ENCODE data around the gene XYLT1. TPM values are rescaled to one million over a fixed set of nuclear protein-coding genes. Genes with fewer than 3 reads are reported as not detected.
"Not testable (repeated sequence)": the region's sequence is repeated elsewhere in the genome, so short reads cannot be mapped to it uniquely, and the experiment has no call there.

XYLT1 gene
- total RNA-seq, 4 donors from 2014 or later: 20.0 to 43.0 (median 27.4) TPM

DNA sequence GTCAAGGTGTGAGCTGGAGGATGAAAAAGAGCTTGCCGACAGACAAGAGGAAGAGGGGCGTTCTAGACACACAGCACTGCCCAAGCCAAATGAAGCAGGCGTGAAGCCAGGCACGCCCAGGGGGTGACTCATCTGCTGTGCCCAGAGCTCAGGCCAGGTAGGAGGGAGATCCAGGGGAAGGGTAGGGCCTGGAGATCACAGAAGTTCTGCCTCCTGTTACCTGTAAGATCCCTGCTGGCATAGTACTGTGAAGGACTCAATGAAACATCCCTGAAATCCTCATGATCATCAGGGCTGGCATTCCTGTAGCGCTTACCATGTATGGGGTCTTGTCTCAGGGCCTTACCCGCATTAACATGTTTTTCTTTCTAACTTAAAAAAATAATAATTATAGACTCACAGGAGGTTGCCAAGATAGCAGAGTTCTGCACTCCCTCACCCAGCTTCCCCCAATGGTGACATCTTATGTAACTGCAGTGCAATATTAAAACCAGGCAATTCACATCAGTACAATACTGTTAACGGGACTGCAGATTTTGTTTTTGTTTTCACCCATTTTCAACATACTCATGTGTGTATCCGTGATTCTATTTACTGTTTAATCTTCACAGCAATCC is 158.6 kb downstream of the XYLT1 start:
- TF ChIP-seq, protein P1, sequence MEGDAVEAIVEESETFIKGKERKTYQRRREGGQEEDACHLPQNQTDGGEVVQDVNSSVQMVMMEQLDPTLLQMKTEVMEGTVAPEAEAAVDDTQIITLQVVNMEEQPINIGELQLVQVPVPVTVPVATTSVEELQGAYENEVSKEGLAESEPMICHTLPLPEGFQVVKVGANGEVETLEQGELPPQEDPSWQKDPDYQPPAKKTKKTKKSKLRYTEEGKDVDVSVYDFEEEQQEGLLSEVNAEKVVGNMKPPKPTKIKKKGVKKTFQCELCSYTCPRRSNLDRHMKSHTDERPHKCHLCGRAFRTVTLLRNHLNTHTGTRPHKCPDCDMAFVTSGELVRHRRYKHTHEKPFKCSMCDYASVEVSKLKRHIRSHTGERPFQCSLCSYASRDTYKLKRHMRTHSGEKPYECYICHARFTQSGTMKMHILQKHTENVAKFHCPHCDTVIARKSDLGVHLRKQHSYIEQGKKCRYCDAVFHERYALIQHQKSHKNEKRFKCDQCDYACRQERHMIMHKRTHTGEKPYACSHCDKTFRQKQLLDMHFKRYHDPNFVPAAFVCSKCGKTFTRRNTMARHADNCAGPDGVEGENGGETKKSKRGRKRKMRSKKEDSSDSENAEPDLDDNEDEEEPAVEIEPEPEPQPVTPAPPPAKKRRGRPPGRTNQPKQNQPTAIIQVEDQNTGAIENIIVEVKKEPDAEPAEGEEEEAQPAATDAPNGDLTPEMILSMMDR (IDR thresholded peaks at IDR 0.05): no peak
- peak; percentile 54 for ATAC-seq (ENCODE audit: low FRiP score)
- DNase-seq (ENCODE audit: low spot score): no peak

DNA sequence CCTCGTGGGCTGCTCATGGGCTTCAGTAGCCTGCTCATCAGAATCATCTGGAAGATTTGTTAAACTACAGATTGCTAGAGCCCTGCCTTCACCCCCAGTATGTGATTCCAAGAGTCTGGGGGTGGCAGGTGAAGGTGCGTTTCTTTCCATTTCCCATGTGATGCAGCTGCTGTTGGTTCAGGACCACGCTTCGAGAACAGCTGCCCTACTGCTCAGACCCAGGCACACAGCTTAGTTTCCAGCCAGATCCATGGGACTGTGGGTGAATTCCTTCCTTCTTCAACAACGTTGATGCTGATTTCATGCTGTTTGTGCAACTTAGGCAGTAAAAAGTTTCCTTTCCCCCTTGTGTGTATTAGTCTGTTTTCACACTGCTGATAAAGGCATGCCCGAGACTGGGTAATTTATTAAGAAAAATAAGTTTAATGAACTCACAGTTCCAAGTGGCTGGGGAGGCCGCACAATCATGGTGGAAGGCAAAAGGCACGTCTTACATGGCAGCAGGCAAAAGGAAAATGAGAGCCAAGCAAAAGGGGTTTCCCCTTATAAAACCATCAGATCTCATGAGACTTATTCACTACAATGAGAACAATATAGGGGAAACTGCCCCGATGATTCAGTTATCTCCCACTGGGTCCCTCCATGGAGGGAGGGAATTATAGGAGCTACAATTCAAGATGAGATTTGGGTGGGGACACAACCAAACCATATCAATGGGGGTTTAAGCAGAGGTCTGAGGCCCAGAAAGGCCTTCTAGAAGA is 159.2 kb downstream of the XYLT1 start:
- ATAC-seq (ENCODE audit: low FRiP score) (peak; percentile 53), DNase-seq (ENCODE audit: low spot score) (no peak)
- TF ChIP-seq, protein P1 (IDR thresholded peaks at IDR 0.05): no peak

DNA sequence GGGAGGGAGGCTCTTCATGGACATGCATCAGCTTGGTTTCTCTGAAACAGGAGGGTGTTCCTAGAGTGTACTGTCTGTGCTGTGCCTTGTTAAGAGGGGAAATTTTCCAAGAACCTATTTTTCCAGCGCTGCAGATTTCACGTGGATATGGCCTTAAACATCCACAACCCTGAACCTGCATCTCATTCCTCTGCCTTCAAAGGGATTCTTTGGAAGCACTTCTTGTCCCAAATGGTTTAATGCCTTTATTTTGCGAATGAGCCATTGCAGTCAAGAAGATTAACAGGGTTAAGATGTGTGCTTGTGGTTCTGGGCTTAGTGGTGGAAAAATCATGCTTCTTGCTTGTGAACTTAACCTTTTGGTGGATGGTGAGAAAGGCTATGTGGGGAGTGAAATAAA is 161.2 kb downstream of the XYLT1 start:
- DNase-seq (ENCODE audit: low spot score): no peak
- ATAC-seq (ENCODE audit: low FRiP score): no peak
- TF ChIP-seq, protein P1 (IDR thresholded peaks at IDR 0.05): no peak

DNA sequence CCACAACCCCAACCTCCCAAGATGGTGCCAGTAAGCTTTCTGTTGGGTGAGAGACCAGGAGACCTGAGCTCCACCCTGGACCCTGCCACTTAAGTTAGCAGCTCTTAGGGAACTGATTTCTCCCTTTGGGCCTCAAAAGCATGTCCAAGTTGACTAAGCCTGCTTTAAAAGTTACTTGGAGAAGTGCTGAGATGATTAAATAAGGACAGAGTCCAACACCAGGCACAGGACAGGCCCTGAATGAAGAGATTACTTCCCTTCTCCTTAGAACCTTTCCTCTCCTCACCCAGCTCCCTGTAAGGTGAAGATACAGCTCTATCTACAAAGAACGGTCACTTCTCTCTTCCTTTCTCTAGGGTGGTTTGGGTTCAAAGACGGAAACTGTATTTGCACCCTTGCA is 162.6 kb downstream of the XYLT1 start:
- DNase-seq (ENCODE audit: low spot score): no peak
- TF ChIP-seq, protein P1 (IDR thresholded peaks at IDR 0.05): no peak
- ATAC-seq (ENCODE audit: low FRiP score): no peak

DNA sequence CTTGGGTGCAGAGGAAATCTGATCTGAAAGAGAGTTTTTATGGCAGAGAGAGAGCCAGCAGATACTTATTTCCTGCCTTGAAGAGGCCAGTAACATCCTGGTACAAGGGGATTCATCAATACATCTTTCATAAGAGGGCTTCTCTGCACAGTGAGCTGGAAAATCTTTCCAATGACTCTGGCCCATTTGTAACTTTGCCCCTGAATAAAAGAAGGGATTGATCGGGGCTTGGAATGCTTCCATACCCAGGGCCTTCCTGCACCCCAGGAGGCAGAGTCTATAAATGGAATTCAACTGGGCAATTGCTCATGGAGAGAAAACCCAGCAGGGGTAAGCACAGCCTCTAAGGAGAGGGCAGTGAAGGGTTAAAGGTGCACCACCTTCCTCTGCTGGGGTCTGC is 163.3 kb downstream of the XYLT1 start:
- ATAC-seq (ENCODE audit: low FRiP score): no peak
- TF ChIP-seq, protein P1 (IDR thresholded peaks at IDR 0.05): no peak
- DNase-seq (ENCODE audit: low spot score): no peak

DNA sequence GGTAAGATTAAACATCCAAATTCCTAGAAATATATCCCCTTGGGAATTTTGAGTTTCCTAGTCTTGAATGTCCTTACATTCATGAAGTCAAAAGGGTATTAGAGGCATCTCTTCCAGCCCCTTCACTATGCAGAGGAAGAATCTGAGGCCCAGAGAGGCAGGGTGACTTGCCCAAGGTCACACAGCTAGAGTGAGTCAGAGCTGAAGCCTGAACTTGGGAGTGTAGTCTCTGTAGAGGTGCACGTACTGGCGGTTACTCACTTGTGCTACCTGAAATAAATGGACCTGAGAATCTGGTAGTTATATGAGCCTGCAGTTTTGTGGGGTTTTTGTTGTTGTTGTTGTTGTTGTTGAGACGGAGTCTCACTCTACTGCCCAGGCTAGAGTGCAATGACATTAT is 164.0 kb downstream of the XYLT1 start:
- DNase-seq (ENCODE audit: low spot score) (no peak), ATAC-seq (ENCODE audit: low FRiP score) (no peak)
- TF ChIP-seq, protein P1 (IDR thresholded peaks at IDR 0.05): no peak

DNA sequence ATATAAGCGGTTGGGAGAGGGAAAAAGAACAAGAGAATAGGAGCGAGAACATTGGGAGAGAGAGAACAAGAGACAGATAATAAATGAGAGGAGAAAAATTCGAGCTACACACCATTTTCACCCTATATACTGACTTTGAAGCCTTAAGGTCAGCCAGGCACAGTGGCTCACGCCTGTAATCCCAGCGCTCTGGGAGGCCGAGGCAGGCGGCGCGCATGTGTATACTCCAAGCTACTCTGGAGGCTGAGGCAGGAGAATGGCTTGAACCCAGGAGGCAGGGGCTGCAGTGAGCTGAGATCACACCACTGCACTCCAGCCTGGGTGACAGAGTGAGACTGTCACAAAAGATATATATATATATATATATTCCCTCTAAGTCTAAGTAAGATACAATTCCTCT is 164.5 kb downstream of the XYLT1 start:
- not testable (repeated sequence) for DNase-seq (ENCODE audit: low spot score); ATAC-seq (ENCODE audit: low FRiP score)
